K562 (cell line): ENCODE data around the gene METTL24. TPM values are rescaled to one million over a fixed set of nuclear protein-coding genes. Genes with fewer than 3 reads are reported as not detected.

Experiments used
- ATAC-seq: fragments of 200-7000 bp; cut with Tn5 transposase; 3 replicates; pipeline ENCODE4 v1.9.1; 2020; ENCODE audit warnings: moderate library complexity
- BruUV-seq: library from RNA; stranded (reverse); fragments of 400-500 nt; replicated peaks from 2 replicates; lab custom pipeline; 2021; lab: Mats Ljungman, UMichigan
- CTCF ChIA-PET: fragments of 300-600 bp; formaldehyde crosslinking; extraction: SDS; loops from one replicate; lab custom pipeline; 2021; ENCODE audit warnings: low intra/inter-chr PET ratio; lab: Yijun Ruan, JAX
- POLR2A ChIA-PET: fragments of 300-600, 350-650 bp; sonication (Branson Sonifier 250); formaldehyde crosslinking; extraction: SDS; loops from one replicate; lab custom pipeline; 2021; ENCODE audit warnings: antibody characterized with exemption, inconsistent platforms; lab: Yijun Ruan, JAX
- DNase-seq, 4 experiments: peaks; one replicate each; pipeline versions ENCODE4 v3.0.0 to v3.0.0-alpha.2; 2011 to 2018; ENCODE audit warnings: low spot score in 3 of 4, mixed read lengths in 3 of 4; ENCODE audit errors: extremely low read depth in 1 of 4
- FAIRE-seq: peaks from 2 replicates; lab custom pipeline; 2011; peaks lifted over from hg19 to GRCh38; lab: Jason Lieb, UNC
- H2AFZ ChIP-seq: 2 replicates; pipeline ENCODE4 v1.6.0; 2011; ENCODE audit warnings: low read depth, low read length, control low read depth, inconsistent platforms
- H3K27ac ChIP-seq: fragments of 200-600 bp; 3 replicates; pipeline ENCODE4 v1.8.0; 2011; ENCODE audit warnings: low read depth, mild to moderate bottlenecking, control low read depth, inconsistent platforms, low read length, moderate library complexity, mixed read lengths; ENCODE audit errors: extremely low read depth
- H3K27me3 ChIP-seq, 2 experiments: fragments of 300-600 bp in 1 of 2; 2 replicates in 1 of 2; 3 replicates in 1 of 2; pipeline versions ENCODE4 v1.6.0 to v1.8.0; 2011; ENCODE audit warnings: inconsistent platforms in 2 of 2, low read length in 2 of 2, mild to moderate bottlenecking in 1 of 2, mixed read lengths in 1 of 2, moderate library complexity in 1 of 2; ENCODE audit not compliant: control insufficient read depth in 2 of 2, insufficient read depth in 2 of 2
- H3K36me3 ChIP-seq: fragments of 300-600 bp; 3 replicates; pipeline ENCODE4 v1.8.0; 2011; ENCODE audit warnings: mild to moderate bottlenecking, low read length, inconsistent platforms; ENCODE audit not compliant: control insufficient read depth, insufficient read depth
- H3K4me1 ChIP-seq, 2 experiments: fragments of 200-600 bp in 1 of 2; replicated peaks in 1 of 2; 2 replicates in 1 of 2; 3 replicates in 1 of 2; pipeline versions ENCODE4 v1.5.1 to v1.8.0; 2011; ENCODE audit warnings: inconsistent platforms in 2 of 2, low read length in 2 of 2, mild to moderate bottlenecking in 1 of 2, mixed read lengths in 1 of 2, moderate library complexity in 1 of 2; ENCODE audit not compliant: control insufficient read depth in 2 of 2, insufficient read depth in 2 of 2
- H3K4me2 ChIP-seq: 2 replicates; pipeline ENCODE4 v1.6.1; 2011; ENCODE audit warnings: low read length, control low read depth, inconsistent platforms, mixed read lengths; ENCODE audit not compliant: insufficient read depth
- H3K4me3 ChIP-seq: fragments of 200-600 bp; sonication (generic), shearing (Covaris generic); 2 replicates; pipeline ENCODE4 v1.5.1; 2016; ENCODE audit warnings: control low read depth, inconsistent platforms
- H3K79me2 ChIP-seq: fragments of 200-600 bp; 3 replicates; pipeline ENCODE4 v1.8.0; 2011; ENCODE audit warnings: low read length, inconsistent platforms; ENCODE audit not compliant: control insufficient read depth, insufficient read depth
- H3K9ac ChIP-seq, 2 experiments: 2 replicates each; pipeline versions ENCODE4 v1.6.0 to v1.6.1; 2011; ENCODE audit warnings: low read depth in 2 of 2, low read length in 2 of 2, control low read depth in 1 of 2, inconsistent platforms in 1 of 2, mild to moderate bottlenecking in 1 of 2, mixed read lengths in 1 of 2; ENCODE audit not compliant: insufficient read depth in 1 of 2
- H3K9me1 ChIP-seq: one replicate; pipeline ENCODE4 v1.6.0; 2011; ENCODE audit warnings: inconsistent platforms, mild to moderate bottlenecking, low read length, moderate library complexity; ENCODE audit not compliant: control insufficient read depth, insufficient read depth
- H3K9me3 ChIP-seq: replicated peaks from 2 replicates; pipeline ENCODE4 v1.5.1; 2011; ENCODE audit warnings: low read depth, low read length, inconsistent platforms; ENCODE audit not compliant: control insufficient read depth, insufficient read depth
- H4K20me1 ChIP-seq: replicated peaks from 2 replicates; pipeline ENCODE4 v1.6.1; 2011; ENCODE audit warnings: low read length, inconsistent platforms, mixed read lengths; ENCODE audit not compliant: control insufficient read depth, insufficient read depth
- ASH1L ChIP-seq: fragments of 450-650 bp; IDR thresholded peaks from 2 replicates; pipeline ENCODE4 v1.6.1; 2018; ENCODE audit warnings: borderline replicate concordance, mild to moderate bottlenecking, low read depth; ENCODE audit not compliant: partially characterized antibody
- ATF3 ChIP-seq, 2 experiments: fragments of 450-650 bp in 1 of 2; sonication (generic) in 1 of 2; formaldehyde crosslinking in 1 of 2; IDR thresholded peaks in 1 of 2; conservative IDR thresholded peaks in 1 of 2; 2 replicates each; pipeline versions ENCODE4 v1.6.1 to v1.8.1; 2016 to 2023; ENCODE audit warnings: mild to moderate bottlenecking in 2 of 2, moderate library complexity in 2 of 2, inconsistent platforms in 1 of 2, missing genetic modification reagents in 1 of 2
- ILF3 ChIP-seq: fragments of 450-650 bp; IDR thresholded peaks from 2 replicates; pipeline ENCODE4 v1.6.1; 2018; ENCODE audit warnings: antibody characterized with exemption, mild to moderate bottlenecking, moderate library complexity, borderline replicate concordance
- RAD21 ChIP-seq, 2 experiments: fragments of 250-450 bp in 1 of 2; fragments of 450-650 bp in 1 of 2; sonication (Bioruptor Pico) in 1 of 2; formaldehyde crosslinking in 1 of 2; IDR thresholded peaks in 1 of 2; conservative IDR thresholded peaks in 1 of 2; 2 replicates each; pipeline versions ENCODE4 v1.4.0 to v1.8.0; 2020 to 2022; ENCODE audit warnings: mild to moderate bottlenecking in 2 of 2, moderate library complexity in 1 of 2
- WGBS: fragments of 100-300 bp; shearing (Covaris generic); methylation state at CpG from one replicate; pipeline ENCODE4 v1.1.6; 2016; ENCODE audit warnings: low coverage, mixed read lengths; ENCODE audit not compliant: insufficient coverage; ENCODE audit errors: missing lambda C conversion rate; 5-methylcytosine and 5-hydroxymethylcytosine counted together
- in situ Hi-C: fragments of 300-500 bp; cut with MboI; formaldehyde crosslinking; loops from 4 replicates; pipeline ENCODE4 v1.15.0; 2018; ENCODE audit warnings: inconsistent platforms, mixed read lengths
- intact Hi-C: fragments of 100-400 bp; cut with micrococcal nuclease; formaldehyde crosslinking; loops from 2 replicates; pipeline ENCODE4 v1.14.2; 2022
- polyA plus RNA-seq, 8 experiments: library from polyadenylated mRNA; depleted of rRNA in 4 of 8; stranded (reverse) in 5 of 8; unstranded in 3 of 8; fragments of >200 nt; fragmentation: Nextera tagmentation in 2 of 8; fragmentation: Illumina TruSeq in 1 of 8; extraction: Ambion mirVana in 2 of 8; extraction: Trizol in 1 of 8; gene quantifications; 2 replicates each; pipeline versions ENCODE4 v1.2.1 to v1.2.3, GENCODE V29; 2011 to 2014; ENCODE audit warnings: inconsistent platforms in 1 of 8, missing spikeins in 1 of 8
- total RNA-seq, 7 experiments: library from RNA; depleted of rRNA in 6 of 7; stranded (reverse); fragments of >200 nt in 6 of 7; fragmentation: Illumina TruSeq in 2 of 7; extraction: Trizol in 2 of 7; gene quantifications; 2 replicates each; pipeline versions ENCODE4 v1.2.1 to v1.2.3, GENCODE V29; 2011 to 2021; ENCODE audit warnings: low replicate concordance in 1 of 7

The METTL24 gene
- total and polyA plus RNA-seq, 9 of the 15 experiments (the other 6 are each of a cell fraction or from before 2014, with no cell fraction given) = not detected

GRCh38 chr6:110255211-110255750, 102.9 kb downstream of the METTL24 start (continued):
- no peak for TF ChIP-seq ATF3 (IDR thresholded peaks at IDR 0.05)
- no peak for TF ChIP-seq ATF3 (CRISPR knock-in tag; conservative IDR thresholded peaks at IDR 0.05)
- no peak for TF ChIP-seq ILF3

- Histone ChIP-seq H3K9me1 (no peaks in the 10 kb centered on the region), H3K4me2 (no peak overlapping the region), H3K4me3 (no peak overlapping the region), H3K36me3 (no peaks in the 10 kb centered on the region), H3K27ac (no peak overlapping the region), H2AFZ (no peak overlapping the region), H3K27me3 (no peaks in the 10 kb centered on the region; a peak in 1 of 5 replicates), H3K4me1 (no peaks in the 10 kb centered on the region), H3K79me2 (no peaks in the 10 kb centered on the region), H3K9me3 (no peaks in the 10 kb centered on the region), H3K9ac (no peak overlapping the region), H4K20me1 (no peaks in the 10 kb centered on the region)
- no peak for FAIRE-seq
- DNase-seq = peak; percentile 7 to 37 (median 20)
- in situ Hi-C loops = no loop called here
- BruUV-seq = no TSS peak
- ChIA-PET POLR2A (no interaction called here), CTCF (no interaction called here)
- intact Hi-C loops = no loop called here
- peak in 1 of 2 experiments; percentile 10; a peak in 1 of 4 replicates for TF ChIP-seq RAD21 (CRISPR knock-in tag; conservative IDR thresholded peaks at IDR 0.05 in 1 of 2, IDR thresholded peaks at IDR 0.05 in 1 of 2)
- TF ChIP-seq ASH1L = no peak
- 5% methylated on average over 5 of the region's 5 CpGs for WGBS
- ATAC-seq = peak; percentile 80
These were observed 107.3 kb downstream of the METTL24 start for GRCh38 chr6:110250838-110251237.
